A549 (cell line): ENCODE results near the gene APCDD1.

Source experiments
- BHLHE40 ChIP-seq: IDR thresholded peaks from 2 replicates; pipeline ENCODE4 v1.6.1; 2012; ENCODE audit warnings: low read depth, low read length, inconsistent platforms
- CTCF ChIP-seq: fragments of >200 bp; sonication (Bioruptor Twin); formaldehyde crosslinking; IDR thresholded peaks from 3 replicates; pipeline ENCODE4 v1.5.1; 2016
- ESRRA ChIP-seq: fragments of 150-350 bp; IDR thresholded peaks from 2 replicates; pipeline ENCODE4 v1.6.1; 2014; ENCODE audit warnings: mild to moderate bottlenecking, low read length, borderline replicate concordance
- MYC ChIP-seq: IDR thresholded peaks from 2 replicates; pipeline ENCODE4 v1.6.1; 2012; ENCODE audit warnings: mild to moderate bottlenecking, inconsistent platforms, low read length, improper control_type of control experiment, borderline replicate concordance
- POLR2A ChIP-seq: IDR thresholded peaks from 2 replicates; pipeline ENCODE4 v1.6.1; 2012; ENCODE audit warnings: mild to moderate bottlenecking, low read length
- RARB ChIP-seq: fragments of 250-450 bp; sonication (Bioruptor Pico); IDR thresholded peaks from 2 replicates; pipeline ENCODE4 v1.8.0; 2021; ENCODE audit warnings: mild to moderate bottlenecking, moderate library complexity
- RCOR1 ChIP-seq: fragments of 150-350 bp; IDR thresholded peaks from 2 replicates; pipeline ENCODE4 v1.6.1; 2014; ENCODE audit warnings: antibody characterized with exemption, low read length, low read depth
- REST ChIP-seq: fragments of 200-600 bp; sonication (generic); IDR thresholded peaks from 2 replicates; pipeline ENCODE4 v1.6.1; 2016; ENCODE audit warnings: antibody characterized with exemption, mild to moderate bottlenecking, moderate library complexity
- RFX5 ChIP-seq: fragments of 450-650 bp; IDR thresholded peaks from 2 replicates; pipeline ENCODE4 v1.7.1; 2014; ENCODE audit warnings: antibody characterized with exemption, mild to moderate bottlenecking, moderate library complexity
- ZFP36 ChIP-seq: fragments of 450-650 bp; IDR thresholded peaks from 2 replicates; pipeline ENCODE4 v1.6.1; 2014; ENCODE audit warnings: borderline replicate concordance; ENCODE audit not compliant: partially characterized antibody
- ZNF302 ChIP-seq: fragments of 250-450 bp; sonication (Bioruptor Pico); IDR thresholded peaks from 2 replicates; pipeline ENCODE4 v1.9.0; 2021; ENCODE audit warnings: inconsistent platforms, mild to moderate bottlenecking, moderate library complexity
- TF ChIP-seq, protein P1 (sequence below): fragments of 450-650 bp; IDR thresholded peaks from 2 replicates; pipeline ENCODE4 v1.6.1; 2014; ENCODE audit warnings: antibody characterized with exemption

- TF ChIP-seq REST (no peak), CTCF (no peak), BHLHE40 (no peak), ZFP36 (no peak), ZNF302 (no peak), POLR2A (no peak), MYC (no peak), ESRRA (no peak), RCOR1 (no peak), RFX5 (no peak), RARB (CRISPR knock-in tag) (no peak)
- TF ChIP-seq, protein P1, sequence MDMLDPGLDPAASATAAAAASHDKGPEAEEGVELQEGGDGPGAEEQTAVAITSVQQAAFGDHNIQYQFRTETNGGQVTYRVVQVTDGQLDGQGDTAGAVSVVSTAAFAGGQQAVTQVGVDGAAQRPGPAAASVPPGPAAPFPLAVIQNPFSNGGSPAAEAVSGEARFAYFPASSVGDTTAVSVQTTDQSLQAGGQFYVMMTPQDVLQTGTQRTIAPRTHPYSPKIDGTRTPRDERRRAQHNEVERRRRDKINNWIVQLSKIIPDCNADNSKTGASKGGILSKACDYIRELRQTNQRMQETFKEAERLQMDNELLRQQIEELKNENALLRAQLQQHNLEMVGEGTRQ, result no peak
Measured at GRCh38 chr18:10457767-10458166, 3.3 kb downstream of the APCDD1 start.
